IMR-90 (cell line): ENCODE results near the gene SMIM5. TPM values are rescaled to one million over a fixed set of nuclear protein-coding genes. Genes with fewer than 3 reads are reported as not detected.

ENCODE experiments used
- ATAC-seq: fragments of 200-7000 bp; cut with Tn5 transposase; 2 replicates; pipeline ENCODE4 v1.9.1; 2020; ENCODE audit warnings: low read depth, mild to moderate bottlenecking, moderate library complexity
- BruUV-seq: library from RNA; stranded (reverse); fragments of 400-500 nt; replicated peaks from 2 replicates; lab custom pipeline; 2021; lab: Mats Ljungman, UMichigan
- CTCF ChIA-PET: fragments of 300-600 bp; formaldehyde crosslinking; extraction: SDS; loops from one replicate; lab custom pipeline; 2021; ENCODE audit warnings: antibody characterized with exemption; lab: Yijun Ruan, JAX
- POLR2A ChIA-PET: fragments of 300-600 bp; sonication (Branson Sonifier 250); formaldehyde crosslinking; loops from one replicate; lab custom pipeline; 2022; ENCODE audit warnings: antibody characterized with exemption; ENCODE audit not compliant: unreplicated experiment; lab: Charles Lee
- DNase-seq: peaks from one replicate; pipeline ENCODE4 v3.0.0; 2013
- H2AFZ ChIP-seq: replicated peaks from 2 replicates; pipeline ENCODE3; 2013; ENCODE audit warnings: low read length, mild to moderate bottlenecking; ENCODE audit not compliant: poor library complexity
- H2AK5ac ChIP-seq: 2 replicates; pipeline ENCODE4 v1.6.1; 2013; ENCODE audit warnings: low read depth, low read length, inconsistent platforms
- H2AK9ac ChIP-seq: replicated peaks from 2 replicates; pipeline ENCODE3; 2013; ENCODE audit warnings: mild to moderate bottlenecking, low read depth, low read length, moderate library complexity; ENCODE audit not compliant: poor library complexity
- H2BK120ac ChIP-seq: 2 replicates; pipeline ENCODE4 v1.6.1; 2013; ENCODE audit warnings: low read depth, low read length, inconsistent platforms
- H2BK15ac ChIP-seq: 3 replicates; pipeline ENCODE4 v1.6.1; 2013; ENCODE audit warnings: low read depth, low read length, inconsistent platforms
- H2BK20ac ChIP-seq: 2 replicates; pipeline ENCODE4 v1.6.1; 2013; ENCODE audit warnings: low read depth, mild to moderate bottlenecking, inconsistent platforms, low read length, moderate library complexity
- H2BK5ac ChIP-seq: 2 replicates; pipeline ENCODE4 v1.6.1; 2013; ENCODE audit warnings: mild to moderate bottlenecking, low read depth, low read length, inconsistent platforms; ENCODE audit not compliant: poor library complexity, severe bottlenecking
- H3K14ac ChIP-seq: replicated peaks from 2 replicates; pipeline ENCODE4 v1.6.1; 2013; ENCODE audit warnings: low read depth, low read length, inconsistent platforms
- H3K18ac ChIP-seq: 2 replicates; pipeline ENCODE4 v1.6.1; 2013; ENCODE audit warnings: low read depth, low read length, control low read depth
- H3K23ac ChIP-seq: 2 replicates; pipeline ENCODE4 v1.6.1; 2013; ENCODE audit warnings: low read depth, low read length, inconsistent platforms
- H3K27ac ChIP-seq: 2 replicates; pipeline ENCODE4 v1.5.1; 2013; ENCODE audit warnings: mild to moderate bottlenecking, control low read depth, low read length; ENCODE audit not compliant: insufficient read depth
- H3K27me3 ChIP-seq: 2 replicates; pipeline ENCODE4 v1.6.1; 2013; ENCODE audit warnings: low read length; ENCODE audit not compliant: control insufficient read depth, insufficient read depth
- H3K36me3 ChIP-seq: 2 replicates; pipeline ENCODE4 v1.6.1; 2013; ENCODE audit warnings: low read length, mixed read lengths; ENCODE audit not compliant: control insufficient read depth, insufficient read depth
- H3K4ac ChIP-seq: 2 replicates; pipeline ENCODE4 v1.6.1; 2013; ENCODE audit warnings: low read depth, low read length, inconsistent platforms
- H3K4me1 ChIP-seq: 2 replicates; pipeline ENCODE4 v1.6.1; 2013; ENCODE audit warnings: low read length, mixed read lengths; ENCODE audit not compliant: control insufficient read depth, insufficient read depth
- H3K4me2 ChIP-seq: 2 replicates; pipeline ENCODE4 v1.6.1; 2013; ENCODE audit warnings: low read depth, mild to moderate bottlenecking, control low read depth, low read length, moderate library complexity
- H3K4me3 ChIP-seq: 2 replicates; pipeline ENCODE4 v1.5.1; 2013; ENCODE audit warnings: low read depth, mild to moderate bottlenecking, control low read depth, low read length, moderate library complexity; ENCODE audit not compliant: insufficient read depth
- H3K56ac ChIP-seq: 2 replicates; pipeline ENCODE4 v1.6.1; 2013; ENCODE audit warnings: low read length, inconsistent platforms; ENCODE audit not compliant: insufficient read depth; ENCODE audit errors: extremely low read depth
- H3K79me1 ChIP-seq, 2 experiments: 2 replicates each; pipeline ENCODE4 v1.6.1; 2013; ENCODE audit warnings: low read length in 2 of 2, inconsistent platforms in 1 of 2, low read depth in 1 of 2
- H3K9ac ChIP-seq: 2 replicates; pipeline ENCODE4 v1.6.1; 2013; ENCODE audit warnings: low read depth, low read length, control low read depth
- H3K9me1 ChIP-seq: 2 replicates; pipeline ENCODE4 v1.6.1; 2013; ENCODE audit warnings: low read length, inconsistent platforms; ENCODE audit not compliant: insufficient read depth
- H3K9me3 ChIP-seq: 2 replicates; pipeline ENCODE4 v1.6.1; 2013; ENCODE audit warnings: low read length; ENCODE audit not compliant: control insufficient read depth, insufficient read depth
- H4K20me1 ChIP-seq: 2 replicates; pipeline ENCODE4 v1.6.1; 2013; ENCODE audit warnings: low read length, inconsistent platforms; ENCODE audit not compliant: insufficient read depth
- H4K5ac ChIP-seq: 2 replicates; pipeline ENCODE4 v1.6.1; 2013; ENCODE audit warnings: mild to moderate bottlenecking, low read depth, low read length, control low read depth
- H4K8ac ChIP-seq, 2 experiments: 2 replicates each; pipeline ENCODE4 v1.6.1; 2013; ENCODE audit warnings: low read depth in 2 of 2, low read length in 2 of 2, control low read depth in 1 of 2, inconsistent platforms in 1 of 2
- H4K91ac ChIP-seq: 2 replicates; pipeline ENCODE4 v1.6.1; 2013; ENCODE audit warnings: low read depth, low read length, inconsistent platforms; ENCODE audit not compliant: insufficient read depth
- BHLHE40 ChIP-seq: fragments of 150-350 bp; IDR thresholded peaks from 2 replicates; pipeline ENCODE4 v1.6.1; 2016; ENCODE audit warnings: mild to moderate bottlenecking, low read depth, low read length
- CEBPB ChIP-seq: IDR thresholded peaks from 2 replicates; pipeline ENCODE4 v1.6.1; 2012; ENCODE audit warnings: low read depth, low read length, improper control_type of control experiment
- CHD1 ChIP-seq: IDR thresholded peaks from 2 replicates; pipeline ENCODE4 v1.6.1; 2012; ENCODE audit warnings: low read depth, low read length, improper control_type of control experiment
- MXI1 ChIP-seq: IDR thresholded peaks from 2 replicates; pipeline ENCODE4 v1.6.1; 2012; ENCODE audit warnings: low read depth, mild to moderate bottlenecking, low read length, moderate library complexity, borderline replicate concordance
- NFE2L2 ChIP-seq: fragments of 150-350 bp; IDR thresholded peaks from 2 replicates; pipeline ENCODE4 v1.6.1; 2016; ENCODE audit warnings: low read depth, mild to moderate bottlenecking, low read length
- POLR2A ChIP-seq: IDR thresholded peaks from 2 replicates; pipeline ENCODE4 v1.6.1; 2012; ENCODE audit warnings: mild to moderate bottlenecking, low read depth, low read length
- RAD21 ChIP-seq: IDR thresholded peaks from 2 replicates; pipeline ENCODE4 v1.6.1; 2012; ENCODE audit warnings: low read length, improper control_type of control experiment
- WGBS, 2 experiments: methylation state at CpG; one replicate each; pipeline versions ENCODE4 v1.1.5 to v1.1.7; 2013; ENCODE audit warnings: missing lambda C conversion rate in 2 of 2; ENCODE audit not compliant: insufficient read length in 1 of 2; ENCODE audit errors: extremely low coverage in 2 of 2; 5-methylcytosine and 5-hydroxymethylcytosine counted together
- dilution Hi-C: fragments of 300-500 bp; cut with HindIII; formaldehyde crosslinking; loops from one replicate; pipeline ENCODE4 v1.14.3; 2018; ENCODE audit warnings: low sequenced_read_pairs; ENCODE audit not compliant: unreplicated experiment
- in situ Hi-C: fragments of 300-500 bp; cut with MboI; formaldehyde crosslinking; loops from 3 replicates; pipeline ENCODE4 v1.14.3; 2019; ENCODE audit warnings: low sequenced_read_pairs, inconsistent platforms, mixed read lengths
- intact Hi-C: fragments of 100-400 bp; cut with micrococcal nuclease; formaldehyde crosslinking; loops from 2 replicates; pipeline ENCODE4 v1.10.0; 2022
- polyA plus RNA-seq, 3 experiments: library from polyadenylated mRNA; depleted of rRNA; stranded (reverse); fragments of >200 nt; gene quantifications; 2 replicates each; pipeline ENCODE4 v1.2.3, GENCODE V29; 2012; ENCODE audit warnings: low replicate concordance in 1 of 3
- total RNA-seq: library from RNA; depleted of rRNA; stranded (reverse); fragments of >200 nt; gene quantifications from 2 replicates; pipeline ENCODE4 v1.2.3, GENCODE V29; 2012

Gene SMIM5
- total and polyA plus RNA-seq, 2 of the 4 experiments (the other 2 are of a cell fraction) = not detected

DNA sequence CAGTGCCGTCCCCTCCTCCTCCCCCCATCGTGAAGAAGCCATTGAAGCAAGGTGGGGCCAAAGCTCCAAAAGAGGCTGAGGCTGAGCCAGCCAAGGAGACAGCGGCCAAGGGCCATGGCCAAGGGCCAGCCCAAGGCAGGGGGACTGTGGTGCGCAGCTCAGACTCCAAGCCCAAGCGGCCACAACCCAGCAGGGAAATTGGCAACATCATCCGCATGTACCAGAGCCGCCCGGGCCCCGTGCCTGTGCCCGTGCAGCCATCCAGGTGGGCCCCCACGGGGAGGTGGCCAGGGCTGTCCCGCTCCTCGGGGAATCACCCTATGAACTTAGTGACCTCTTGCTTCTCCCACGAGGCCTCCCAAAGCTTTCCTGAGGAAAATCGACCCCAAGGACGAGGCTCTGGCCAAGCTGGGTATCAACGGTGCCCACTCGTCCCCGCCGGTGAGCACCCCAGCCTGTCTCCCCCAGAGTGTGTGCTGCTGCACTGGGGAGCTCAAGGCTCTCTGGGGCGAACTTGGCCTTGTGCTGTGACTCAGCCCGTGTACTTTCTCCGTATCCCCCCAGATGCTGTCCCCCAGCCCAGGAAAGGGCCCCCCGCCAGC lies 16.6 kb upstream of the SMIM5 start:
- ChIA-PET POLR2A (no interaction called here), CTCF (no interaction called here)
- Histone ChIP-seq H2AK5ac (no peak overlapping the region), H3K23ac (no peak overlapping the region), H3K4me2 (no peak overlapping the region), H3K4me3 (no peak overlapping the region), H3K36me3 (no peaks in the 10 kb centered on the region), H3K27me3 (peaks cover 14% of the 10 kb centered on the region; the same call in 1 of the 2 replicates), H4K8ac (no peak overlapping the region), H2AK9ac (no peak overlapping the region), H2BK15ac (no peak overlapping the region), H2BK20ac (no peak overlapping the region), H3K79me1 (no peaks in the 10 kb centered on the region), H3K56ac (no peak overlapping the region), H3K14ac (no peak overlapping the region), H3K9me3 (no peaks in the 10 kb centered on the region), H4K20me1 (no peaks in the 10 kb centered on the region), H3K9me1 (no peaks in the 10 kb centered on the region), H3K9ac (no peak overlapping the region), H4K5ac (no peak overlapping the region), H2BK5ac (no peak overlapping the region), H4K91ac (no peak overlapping the region), H2BK120ac (no peak overlapping the region), H3K4ac (no peak overlapping the region), H3K18ac (no peak overlapping the region), H3K4me1 (no peaks in the 10 kb centered on the region), H2AFZ (no peak overlapping the region), H3K27ac (no peak overlapping the region)
- in situ Hi-C loops = no loop called here
- no TSS peak for BruUV-seq
- TF ChIP-seq BHLHE40 = no peak
- no peak for TF ChIP-seq NFE2L2
- TF ChIP-seq CEBPB = no peak
- TF ChIP-seq CHD1 = no peak
- no peak for TF ChIP-seq RAD21
- TF ChIP-seq POLR2A = no peak
- no peak for TF ChIP-seq MXI1
- intact Hi-C loops = no loop called here
- no peak for DNase-seq
- dilution Hi-C loops = no loop called here
- 90% methylated on average over 9 of the region's 24 CpGs; no CpG with 5 or more reads in 1 of the 2 experiments for WGBS, 2 experiments
- no peak for ATAC-seq
